HG03045 (cell line): ENCODE data around the gene ZCWPW1.

Source experiments
- ATAC-seq: cut with Tn5 transposase; IDR thresholded peaks from one replicate; pipeline ENCODE4 v1.9.1; 2021; ENCODE audit warnings: mild to moderate bottlenecking, moderate library complexity; ENCODE audit not compliant: unreplicated experiment

Gene ZCWPW1, protein sequence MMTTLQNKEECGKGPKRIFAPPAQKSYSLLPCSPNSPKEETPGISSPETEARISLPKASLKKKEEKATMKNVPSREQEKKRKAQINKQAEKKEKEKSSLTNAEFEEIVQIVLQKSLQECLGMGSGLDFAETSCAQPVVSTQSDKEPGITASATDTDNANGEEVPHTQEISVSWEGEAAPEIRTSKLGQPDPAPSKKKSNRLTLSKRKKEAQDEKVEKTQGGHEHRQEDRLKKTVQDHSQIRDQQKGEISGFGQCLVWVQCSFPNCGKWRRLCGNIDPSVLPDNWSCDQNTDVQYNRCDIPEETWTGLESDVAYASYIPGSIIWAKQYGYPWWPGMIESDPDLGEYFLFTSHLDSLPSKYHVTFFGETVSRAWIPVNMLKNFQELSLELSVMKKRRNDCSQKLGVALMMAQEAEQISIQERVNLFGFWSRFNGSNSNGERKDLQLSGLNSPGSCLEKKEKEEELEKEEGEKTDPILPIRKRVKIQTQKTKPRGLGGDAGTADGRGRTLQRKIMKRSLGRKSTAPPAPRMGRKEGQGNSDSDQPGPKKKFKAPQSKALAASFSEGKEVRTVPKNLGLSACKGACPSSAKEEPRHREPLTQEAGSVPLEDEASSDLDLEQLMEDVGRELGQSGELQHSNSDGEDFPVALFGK

DNA sequence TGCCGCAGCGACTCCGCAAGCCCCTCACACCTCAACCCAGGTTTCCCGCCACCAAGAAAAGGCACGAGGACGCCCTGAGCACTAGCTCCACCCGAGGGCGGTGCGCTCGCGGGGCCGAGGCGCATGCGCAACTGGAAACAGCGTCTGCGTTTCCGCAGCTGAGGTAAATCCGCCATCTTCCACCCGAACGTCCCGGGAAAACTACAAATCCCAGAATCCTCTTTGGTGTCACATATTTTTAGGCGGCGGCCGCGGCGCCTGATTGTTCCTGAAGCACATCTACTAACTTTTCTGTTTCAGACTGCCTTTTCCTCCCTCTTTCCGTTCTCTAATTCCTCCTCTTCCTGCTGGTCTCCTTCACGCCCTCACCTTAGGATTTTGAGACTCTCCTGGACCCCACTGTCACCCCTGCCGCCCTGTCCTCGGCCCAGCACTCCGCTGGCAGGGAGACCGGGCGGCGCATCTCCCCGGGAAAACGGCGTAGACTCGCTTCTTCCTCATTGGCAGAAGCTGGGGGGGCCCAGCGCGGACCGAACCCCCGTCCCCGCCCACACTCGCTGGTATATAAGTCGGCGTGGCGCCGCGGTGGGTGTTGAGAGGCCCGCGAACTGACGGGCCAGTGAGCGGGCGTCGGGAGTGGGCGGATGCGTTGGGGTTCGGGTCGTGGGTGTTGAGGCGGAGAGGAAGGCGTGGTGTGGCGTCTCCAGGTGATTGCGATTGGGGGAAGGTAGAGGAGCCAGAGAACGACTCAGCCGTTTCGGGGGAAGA, at the start of gene ZCWPW1:
Gene ZCWPW1 (minus strand): TSS at position 505 of the 768 bp plus-strand sequence. CDS start 8,054 bp downstream, outside the sequence.
- ATAC-seq: peak; percentile 46

DNA sequence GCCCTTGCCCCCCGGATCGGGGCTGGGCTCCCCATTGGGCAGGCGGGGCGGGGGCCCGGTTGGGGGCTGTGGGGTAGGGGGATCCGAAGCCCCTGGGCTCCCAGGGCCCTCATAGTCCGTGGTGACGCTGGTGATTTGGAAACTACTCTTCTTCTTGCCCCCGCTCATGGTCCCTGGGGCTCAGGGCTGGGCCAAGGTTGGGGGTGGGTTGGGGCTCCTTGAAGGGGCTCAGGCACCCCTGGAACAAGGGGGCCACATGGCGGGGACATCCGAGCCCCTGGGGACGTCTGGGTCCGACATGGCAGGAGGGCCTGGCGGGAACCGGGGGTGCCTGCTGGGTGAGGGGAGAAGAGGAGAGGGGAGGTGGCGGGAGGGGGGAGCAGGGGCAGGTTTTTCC, 49.4 kb upstream of the ZCWPW1 start:
- no peak for ATAC-seq

DNA sequence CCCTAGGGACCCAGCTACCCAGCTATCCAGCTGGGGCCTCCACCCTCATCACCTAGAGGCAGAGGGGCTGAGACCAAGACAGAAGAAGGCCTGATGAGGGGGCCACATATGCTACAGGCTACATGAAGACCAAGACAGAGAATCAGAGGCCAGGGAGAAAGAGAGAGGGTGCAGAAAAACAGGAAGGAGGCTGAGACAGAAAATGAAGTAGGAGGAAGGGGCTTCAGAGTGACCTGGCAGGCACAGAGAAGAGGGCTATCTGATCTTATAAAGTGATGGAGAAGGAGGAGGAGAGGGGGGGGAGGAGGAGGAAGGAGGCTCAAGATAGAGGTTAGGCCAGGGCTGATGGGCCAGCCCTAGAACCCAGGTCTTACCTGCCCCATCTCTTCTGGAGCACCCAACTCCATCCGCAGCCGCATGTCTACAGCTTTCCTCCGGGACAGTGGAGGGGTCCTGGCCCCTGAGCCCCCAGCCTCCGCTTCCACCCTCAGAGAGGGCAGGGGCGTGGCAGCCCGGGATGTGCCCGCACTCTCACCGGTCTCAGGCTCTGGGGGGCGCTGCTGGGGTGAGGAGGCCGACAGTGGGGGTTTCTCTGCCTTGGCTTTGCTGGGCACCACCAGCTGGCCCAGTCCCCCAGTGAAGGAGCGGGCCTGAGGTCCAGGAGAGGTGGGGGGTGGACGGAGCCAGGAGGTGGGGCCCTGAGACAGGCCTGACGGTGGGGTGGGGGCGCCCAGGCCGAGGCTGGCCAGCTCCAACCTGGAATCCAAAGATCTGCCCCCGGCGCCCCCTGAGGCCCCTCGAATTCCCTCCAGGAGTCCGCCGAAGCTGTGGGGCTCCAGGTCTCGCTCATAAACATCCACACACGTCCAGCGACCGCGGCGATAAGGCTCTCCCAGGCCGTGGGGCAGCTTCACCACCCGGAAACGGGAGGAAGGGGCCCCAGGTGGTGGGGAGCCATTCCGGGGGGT, 48.7 kb upstream of the ZCWPW1 start:
- ATAC-seq: no peak

DNA sequence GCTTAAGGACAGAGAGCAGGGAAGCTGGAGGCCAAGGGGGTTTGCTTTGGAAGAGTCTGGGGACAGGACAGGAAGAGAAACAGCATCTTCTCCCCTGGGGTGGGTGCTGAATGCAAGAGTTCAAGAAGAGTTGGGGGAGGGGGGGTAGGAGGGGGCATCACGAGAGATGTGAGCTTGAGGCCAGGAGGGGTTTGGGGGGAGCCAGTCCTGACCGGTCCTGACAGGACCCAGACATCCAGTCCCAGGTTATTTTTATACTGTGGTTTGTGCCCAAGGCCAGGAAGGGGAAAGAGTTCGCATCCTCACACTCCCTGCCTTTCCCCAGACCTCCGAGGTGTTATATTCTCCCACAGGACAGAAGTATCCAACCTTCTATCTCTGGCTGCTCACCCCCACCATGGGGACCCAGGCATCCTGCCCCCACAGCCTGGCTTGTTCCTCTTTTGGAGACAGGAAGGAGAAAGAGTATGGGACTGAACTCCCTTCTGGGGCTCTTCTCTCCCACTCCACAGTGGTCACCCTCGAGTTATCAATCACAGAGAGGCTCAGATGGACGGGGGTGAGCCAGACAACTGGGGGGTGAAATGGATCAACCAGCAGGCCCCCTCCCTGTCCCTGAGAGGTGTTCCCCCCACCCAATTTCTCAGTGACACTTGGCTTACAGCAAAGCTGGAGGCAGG, 47.7 kb upstream of the ZCWPW1 start:
- no peak for ATAC-seq

DNA sequence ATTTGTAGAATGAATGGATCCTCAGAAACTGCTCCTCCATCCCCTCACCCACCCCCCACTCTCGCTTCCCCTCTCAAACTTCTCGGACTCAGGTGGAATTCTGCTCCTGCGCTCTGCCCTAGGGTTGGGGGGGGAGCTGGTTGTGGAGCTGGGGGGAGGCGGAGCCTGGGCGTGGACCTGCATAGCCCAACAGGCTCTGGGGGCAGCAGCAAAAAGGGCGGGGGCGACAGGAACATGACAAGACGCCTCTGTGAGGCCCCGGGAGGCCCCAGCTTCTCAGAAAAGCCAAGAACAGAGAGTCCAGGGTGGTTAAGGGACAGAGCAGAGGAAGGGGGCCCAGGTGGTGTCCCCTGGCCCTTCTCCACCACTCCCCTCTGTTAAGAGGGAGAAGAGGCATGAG, 47.0 kb upstream of the ZCWPW1 start:
- no peak for ATAC-seq

DNA sequence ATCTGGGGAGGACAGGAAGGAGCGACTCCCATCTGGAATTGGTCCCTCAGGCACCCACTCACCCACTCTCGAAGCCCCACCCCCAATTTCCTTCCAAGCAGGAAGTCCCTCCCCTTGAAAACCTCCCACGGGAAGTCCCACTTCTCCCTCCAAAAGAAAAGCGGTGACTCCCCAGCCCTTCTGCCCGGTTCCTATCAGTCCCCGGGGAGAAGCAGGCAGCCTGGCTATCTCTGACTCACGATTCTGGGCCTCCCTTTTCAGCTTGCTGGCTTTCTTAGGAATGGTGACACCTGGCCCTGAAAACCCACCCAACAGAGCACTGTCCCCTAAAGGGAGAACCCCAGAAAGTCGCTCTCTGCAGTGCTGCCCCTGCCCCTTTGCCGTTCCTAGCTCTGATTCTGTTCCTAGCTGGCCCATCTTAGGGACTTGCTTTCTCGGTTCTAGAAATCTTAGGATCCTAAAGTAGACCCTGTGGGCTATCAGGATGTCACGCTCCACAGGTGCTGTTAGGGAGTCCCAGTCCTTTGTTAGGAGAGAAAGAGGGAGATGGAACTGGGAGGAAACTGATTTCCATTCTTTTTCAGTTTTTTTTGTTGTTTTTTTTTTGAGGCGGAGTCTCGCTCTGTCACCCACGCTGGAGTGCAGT, 44.5 kb upstream of the ZCWPW1 start:
- ATAC-seq: no peak

DNA sequence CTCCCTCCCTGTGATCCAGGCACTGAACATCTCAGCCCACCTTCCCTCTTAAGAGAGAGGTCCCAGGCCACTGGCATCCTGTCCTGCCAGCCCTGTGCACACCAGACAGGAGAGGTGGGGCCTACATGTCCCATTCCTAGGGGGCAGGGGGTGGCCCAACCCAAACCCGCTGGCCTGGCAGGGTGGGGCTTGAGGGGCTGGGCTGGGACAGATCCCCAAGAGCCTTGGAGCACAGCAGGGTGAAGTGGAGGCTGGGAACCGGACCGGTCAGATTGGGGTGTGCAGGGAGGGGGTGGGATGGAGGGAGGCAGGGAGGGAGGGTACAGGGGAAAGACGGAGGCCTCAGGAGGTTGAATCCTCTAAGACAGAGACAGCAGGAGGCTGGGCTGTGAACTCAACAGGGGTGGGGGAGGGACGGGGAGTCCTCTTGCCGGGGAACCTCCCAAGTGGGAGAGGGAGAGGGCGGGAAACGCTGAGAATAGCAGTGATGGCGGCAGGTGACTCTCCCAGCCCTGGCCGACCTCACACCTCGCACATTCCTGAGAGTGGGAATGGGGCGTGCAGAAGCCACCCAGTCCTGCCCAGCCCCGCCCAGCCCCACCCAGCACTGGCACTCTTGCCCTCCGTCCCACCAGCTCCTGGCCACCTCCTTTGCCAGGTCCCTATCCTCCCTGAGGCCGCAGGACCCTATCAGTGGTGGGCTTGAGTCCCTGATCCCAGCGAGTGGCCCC, 43.8 kb upstream of the ZCWPW1 start:
- no peak for ATAC-seq

DNA sequence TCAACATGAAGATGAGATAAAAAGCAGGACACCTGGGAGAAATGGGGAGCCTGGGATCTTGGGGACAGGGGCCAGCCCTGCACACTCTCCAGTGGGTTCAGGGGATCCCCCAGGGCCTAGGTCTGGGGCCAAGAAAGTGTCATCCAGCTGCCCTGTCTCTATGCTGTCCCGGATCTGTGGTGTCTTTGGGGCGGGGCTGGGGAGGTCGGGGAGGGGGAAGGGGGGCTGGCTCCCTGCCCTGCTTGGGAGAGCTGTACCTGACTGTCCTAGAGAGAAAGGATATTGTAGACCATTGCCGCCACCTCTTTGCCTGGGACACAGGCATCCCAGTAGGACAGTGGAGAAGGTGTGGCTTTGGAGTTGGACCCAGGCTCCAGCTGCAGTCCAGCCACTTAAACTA, 42.5 kb upstream of the ZCWPW1 start:
- ATAC-seq: no peak

DNA sequence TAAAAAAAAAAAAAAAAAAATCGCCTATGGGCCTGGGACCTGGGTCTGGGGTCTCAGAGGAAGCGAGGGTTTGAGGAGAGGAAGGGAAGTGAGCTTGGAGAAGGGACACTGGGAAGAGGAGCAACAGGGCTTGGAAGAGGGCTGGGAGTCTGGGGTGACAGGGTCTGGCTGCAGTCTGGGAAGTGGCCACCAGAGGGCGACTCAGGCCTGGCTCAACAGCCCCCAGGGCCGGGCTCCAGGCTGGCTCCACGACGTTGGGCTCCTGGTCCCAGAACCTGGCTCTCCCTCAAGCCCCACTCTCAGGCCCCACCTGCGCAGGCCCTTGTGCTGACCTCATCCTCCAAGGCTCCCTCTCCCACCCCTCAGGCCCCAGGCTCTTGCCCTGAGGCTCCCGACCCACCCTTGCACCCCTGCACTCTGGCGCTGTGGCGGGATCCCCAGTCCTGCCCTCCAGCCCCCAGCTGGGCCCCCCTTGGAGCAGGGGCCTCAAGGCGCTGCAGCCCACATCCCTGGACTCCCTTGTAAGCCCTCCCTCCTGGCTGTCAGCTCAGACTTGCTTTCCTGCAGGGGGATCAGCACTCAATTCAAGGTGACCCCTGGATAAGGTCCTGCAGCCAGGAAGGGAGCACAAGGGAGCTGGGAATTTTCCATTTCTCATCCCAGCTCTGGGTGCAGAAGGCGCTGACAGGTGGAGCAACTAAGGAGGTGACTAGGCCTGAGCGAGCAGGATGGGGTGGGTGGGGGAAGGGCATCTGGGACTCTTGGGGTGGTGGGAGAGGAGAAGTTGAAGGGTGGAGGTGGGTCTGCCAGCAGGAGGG, 40.9 kb upstream of the ZCWPW1 start:
- peak; percentile 61 for ATAC-seq

DNA sequence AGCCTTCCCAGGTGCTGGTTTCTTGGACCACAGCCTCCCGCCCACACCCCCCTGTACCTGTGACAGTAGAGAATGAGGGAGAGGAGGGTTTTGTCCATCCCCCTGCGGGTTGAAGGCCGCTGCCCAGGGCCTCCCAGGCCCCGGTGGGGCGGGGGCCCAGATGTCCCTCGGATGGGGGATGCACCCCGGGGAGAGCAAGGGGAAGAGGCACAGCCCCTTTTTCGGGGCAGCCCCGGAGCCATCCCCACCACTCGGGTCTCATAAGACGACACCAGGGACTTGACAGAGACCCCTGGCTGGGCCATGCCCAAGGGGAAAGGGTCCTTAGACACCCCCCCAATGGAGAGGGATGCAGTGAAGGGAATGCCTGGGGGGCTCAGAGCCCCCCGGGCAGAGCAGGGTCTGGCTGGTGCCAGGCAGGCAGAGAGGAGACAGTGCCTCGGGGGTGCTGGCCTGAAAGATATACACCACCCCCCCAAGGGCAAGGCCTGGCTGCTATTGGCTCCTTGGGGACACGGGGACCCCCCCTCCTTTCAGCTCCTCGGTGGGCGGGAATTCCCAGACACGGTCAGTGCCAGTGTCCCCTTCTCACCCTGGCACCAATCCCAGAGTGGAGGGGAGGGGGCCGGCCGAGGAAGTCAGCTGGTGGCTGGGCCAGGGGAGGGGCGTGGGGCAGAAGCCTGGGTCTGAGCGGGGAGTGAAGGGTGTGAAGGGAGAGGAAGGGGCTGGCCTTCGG, 39.3 kb upstream of the ZCWPW1 start:
- ATAC-seq: no peak

DNA sequence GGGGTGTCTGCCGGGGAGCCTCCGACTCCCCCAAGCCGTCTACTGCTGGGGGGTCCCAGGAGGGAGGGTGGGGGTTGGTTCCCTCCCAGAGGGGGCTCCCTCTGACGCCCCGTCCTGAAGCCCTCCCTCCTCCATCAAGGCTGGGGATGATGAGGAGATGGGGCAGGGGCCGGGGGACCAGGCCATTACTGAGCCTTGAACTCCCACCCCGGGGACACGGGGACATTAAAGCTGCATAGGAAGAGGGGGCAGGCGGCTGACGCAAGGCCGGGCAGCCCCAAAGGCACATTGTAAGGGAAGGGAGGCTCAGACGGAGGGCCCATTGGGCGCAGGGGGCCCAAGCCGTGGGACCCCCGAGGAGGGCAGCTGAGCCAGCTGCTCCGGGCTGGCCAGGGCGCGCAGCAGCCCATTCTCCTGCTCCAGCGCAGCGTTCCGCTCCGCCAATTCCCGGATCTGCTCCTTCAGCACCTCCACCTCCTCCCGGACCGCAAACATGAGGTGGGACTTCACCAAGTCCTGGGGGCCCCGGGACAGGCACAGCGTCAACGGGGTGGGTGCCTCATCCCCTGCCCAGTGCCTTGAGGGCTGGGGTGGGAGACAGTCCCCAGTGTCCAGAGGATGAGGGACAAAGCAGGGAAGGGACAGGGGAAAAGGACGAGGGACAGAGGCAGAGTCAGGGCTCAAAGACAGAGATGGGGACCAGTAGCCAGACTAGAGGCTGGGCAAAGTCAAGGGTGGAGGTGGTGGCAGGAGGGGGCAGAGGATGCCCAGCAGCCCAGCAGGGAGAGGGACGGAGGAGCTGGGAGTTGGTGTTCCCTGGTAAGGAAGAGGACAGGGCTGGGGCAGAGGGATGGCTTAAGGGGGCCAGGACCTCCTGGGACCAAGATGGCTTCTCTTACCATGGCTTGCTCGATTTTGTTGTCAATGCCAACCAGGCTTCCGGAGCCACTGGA, 38.4 kb upstream of the ZCWPW1 start:
- ATAC-seq: no peak

DNA sequence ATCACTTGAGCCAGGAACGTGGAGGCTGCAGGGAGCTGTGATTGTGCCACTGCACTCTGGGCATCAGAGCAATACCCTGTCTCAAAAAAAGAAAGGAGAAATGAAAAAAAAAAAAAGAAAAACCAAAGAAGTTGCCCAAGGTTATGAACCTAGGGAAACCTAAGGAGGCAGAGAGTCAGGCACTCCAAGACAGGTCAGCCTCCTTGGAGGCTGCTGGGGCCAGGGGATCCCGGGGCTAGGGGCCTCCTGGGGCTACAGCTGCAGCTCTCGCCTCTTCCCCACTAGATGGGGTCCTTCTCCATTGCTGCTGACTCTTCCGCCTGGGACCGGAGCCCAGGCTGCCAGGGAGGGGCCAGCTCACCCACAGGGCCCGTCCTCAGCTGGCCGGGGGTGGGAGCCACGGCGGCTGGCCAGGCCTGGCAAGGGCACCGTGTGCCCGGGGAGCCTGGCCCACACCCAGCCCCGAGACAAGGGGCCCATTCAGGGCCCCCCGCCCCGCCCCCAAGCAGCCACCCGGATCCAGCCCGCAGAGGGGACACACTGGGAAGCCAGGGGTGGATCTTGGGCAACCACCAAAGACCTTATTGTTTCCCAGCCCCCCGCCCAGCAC, 37.3 kb upstream of the ZCWPW1 start:
- ATAC-seq: no peak

DNA sequence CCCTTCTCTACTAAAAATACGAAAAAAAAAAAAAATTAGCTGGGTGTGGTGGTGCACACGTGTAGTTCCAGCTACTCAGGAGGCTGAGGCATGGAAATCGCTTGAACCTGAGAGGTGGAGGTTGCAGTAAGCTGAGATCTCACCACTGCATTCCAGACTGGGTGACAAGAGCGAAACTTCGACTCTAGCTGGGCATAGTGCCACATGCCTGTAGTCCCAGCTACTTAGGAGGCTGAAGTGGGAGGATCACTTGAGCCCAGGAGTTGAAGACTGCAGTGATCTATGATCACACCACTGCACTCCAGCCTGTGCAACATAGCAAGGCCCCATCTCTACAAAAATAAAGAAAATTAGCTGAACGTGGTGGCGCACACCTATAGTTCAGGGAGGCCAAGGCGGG, 36.8 kb upstream of the ZCWPW1 start:
- no peak for ATAC-seq

DNA sequence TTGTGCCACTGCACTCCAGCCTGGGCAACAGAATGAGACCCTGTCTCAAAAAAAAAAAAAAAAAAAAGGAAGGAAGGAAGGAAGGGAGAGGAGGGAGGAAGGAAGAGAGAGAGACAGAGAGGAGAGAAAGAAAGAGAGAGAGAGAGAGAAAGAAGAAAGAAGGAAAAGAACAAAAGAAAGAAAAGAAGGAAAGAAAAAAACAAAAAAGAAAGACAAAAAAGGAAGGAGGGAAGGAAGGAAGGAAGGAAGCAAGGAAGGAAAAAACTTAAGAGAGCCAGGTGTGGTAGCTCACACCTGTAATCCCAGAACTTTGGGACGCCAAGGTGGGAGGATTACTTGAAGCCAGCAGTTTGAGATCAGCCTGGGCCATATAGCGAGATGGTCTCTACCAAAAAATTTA, 36.3 kb upstream of the ZCWPW1 start:
- no peak for ATAC-seq

DNA sequence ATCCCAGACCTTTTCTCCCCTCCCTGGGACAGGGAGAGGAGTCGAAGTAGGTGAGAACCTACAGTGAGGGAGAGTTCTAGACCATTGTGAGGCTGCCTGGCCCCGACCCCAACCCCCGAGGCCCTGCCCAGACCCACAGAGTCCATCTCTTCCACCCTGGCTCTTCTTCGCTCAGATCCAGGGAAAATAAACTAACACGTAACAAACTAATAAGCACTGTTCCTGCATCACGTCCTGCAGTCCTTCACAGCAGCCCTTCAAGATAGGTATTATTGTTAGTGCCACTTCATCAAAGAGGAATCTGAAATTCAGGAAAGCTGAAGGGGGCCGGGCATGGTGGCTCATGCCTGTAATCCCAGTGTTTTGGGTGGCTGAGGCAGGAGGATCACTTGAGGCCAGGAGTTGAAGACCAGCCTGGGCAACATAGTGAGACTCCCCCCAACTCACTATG, 35.7 kb upstream of the ZCWPW1 start, which contains the start of gene SPACDR:
Gene SPACDR (minus strand): TSS at position 51 of the 451 bp plus-strand sequence. CDS start 235 bp downstream, outside the sequence.
- no peak for ATAC-seq

DNA sequence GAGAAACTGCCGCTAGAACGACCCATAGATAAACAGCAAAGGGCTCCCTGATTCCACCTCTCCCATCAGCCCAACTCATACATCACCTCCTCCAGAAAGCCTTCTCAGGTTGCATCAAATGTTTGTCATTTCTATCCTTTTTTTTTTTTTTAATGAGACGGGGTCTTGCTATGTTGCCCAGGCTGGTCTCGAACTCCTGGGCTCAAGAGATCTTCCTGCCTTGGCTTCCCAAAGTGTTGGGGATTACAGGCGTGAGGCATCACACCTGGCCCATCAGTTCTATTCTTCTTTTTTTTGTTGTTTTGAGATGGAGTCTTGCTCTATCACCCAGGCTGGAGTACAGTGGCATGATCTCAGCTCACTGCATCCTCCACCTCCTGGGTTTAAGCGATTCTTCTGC, 28.5 kb upstream of the ZCWPW1 start:
- ATAC-seq: no peak
